ENCODE data around the gene RNF217. TPM values are rescaled to one million over a fixed set of nuclear protein-coding genes. Genes with fewer than 3 reads are reported as not detected.

RNF217 gene
- total and polyA plus RNA-seq, 2 of the 13 experiments (the other 11 are each of a cell fraction or from before 2014, with no cell fraction given): 2.2 to 2.4 TPM

GRCh38 chr6:124947971-124948451, 14.2 kb upstream of the RNF217 start:
- H2AFZ ChIP-seq (ENCODE audit: low read length): no peak overlapping the region
- H3K27ac ChIP-seq (ENCODE audit: extremely low read length, insufficient read depth, low read length): no peak overlapping the region
- FAIRE-seq: no peak

GRCh38 chr6:124949706-124950105, 12.5 kb upstream of the RNF217 start:
- BruUV-seq (replicated peaks): no TSS peak
- H3K4me1 ChIP-seq (ENCODE audit: insufficient read depth, low read length): no peaks in the 10 kb centered on the region
- ChIA-PET CTCF (ENCODE audit: low intra/inter-chr PET ratio, low total read pairs) (no interaction called here), POLR2A (no interaction called here)
- FAIRE-seq (no peak), ATAC-seq (no peak), DNase-seq (ENCODE audit: low spot score) (no peak)
- no peaks in the 10 kb centered on the region for H3K79me2 ChIP-seq (ENCODE audit: insufficient read depth, low read length)
- in situ Hi-C loops (cut with HindIII; ENCODE audit: extremely low pct_ligation_motif_present, low pct_unique_long_range_greater_than_20kb) (no loop called here), intact Hi-C loops (cut with micrococcal nuclease; ENCODE audit: unreplicated experiment) (no loop called here)
- no peaks in the 10 kb centered on the region for H3K36me3 ChIP-seq (replicated peaks in 1 of 2; ENCODE audit: control insufficient read depth in 1 of 2, insufficient read depth in 2 of 2, low read length in 2 of 2)
- no peak overlapping the region for H2AFZ ChIP-seq (ENCODE audit: low read length)
- no peak overlapping the region for H3K9ac ChIP-seq (ENCODE audit: insufficient read depth, low read depth, low read length)
- H3K27ac ChIP-seq (ENCODE audit: extremely low read length, insufficient read depth, low read length): no peak overlapping the region
- WGBS (ENCODE audit: low lambda C conversion rate): 0% methylated on average over 3 of the region's 3 CpGs
- H4K20me1 ChIP-seq (ENCODE audit: insufficient read depth, low read length): no peaks in the 10 kb centered on the region
- no peaks in the 10 kb centered on the region; a peak in 1 of 5 replicates for H3K27me3 ChIP-seq (ENCODE audit: control insufficient read depth in 1 of 2, insufficient read depth in 2 of 2, low read length in 2 of 2)
- H3K4me2 ChIP-seq (ENCODE audit: low read depth, low read length): no peak overlapping the region
- H3K9me3 ChIP-seq (ENCODE audit: low read length): no peaks in the 10 kb centered on the region
- no peak overlapping the region for H3K4me3 ChIP-seq (replicated peaks in 1 of 3; ENCODE audit: insufficient read depth in 1 of 3, low read depth in 2 of 3, low read length in 3 of 3)
- no peak for TF ChIP-seq HDAC2 (CRISPR knock-in tag; IDR thresholded peaks at IDR 0.05)
- TF ChIP-seq ZNF292 (CRISPR knock-in tag; IDR thresholded peaks at IDR 0.05; ENCODE audit: borderline replicate concordance, low read depth): no peak
- TF ChIP-seq NFE2L1 (CRISPR knock-in tag; IDR thresholded peaks at IDR 0.05; ENCODE audit: borderline replicate concordance): no peak
- TF ChIP-seq CREM (IDR thresholded peaks at IDR 0.05): no peak
- no peak for TF ChIP-seq CREM (CRISPR knock-in tag; IDR thresholded peaks at IDR 0.05)
- no peak for TF ChIP-seq RBFOX2 (IDR thresholded peaks at IDR 0.05; ENCODE audit: low read depth, low read length)
- TF ChIP-seq ETV6 (CRISPR knock-in tag; conservative IDR thresholded peaks at IDR 0.05): no peak
- TF ChIP-seq USF2 (IDR thresholded peaks at IDR 0.05; ENCODE audit: low read depth, low read length): no peak
- TF ChIP-seq USF2 (CRISPR knock-in tag; IDR thresholded peaks at IDR 0.05; ENCODE audit: borderline replicate concordance): no peak
- TF ChIP-seq ZNF251 (CRISPR knock-in tag; IDR thresholded peaks at IDR 0.05): no peak
- no peak for TF ChIP-seq ZFP82 (CRISPR knock-in tag; IDR thresholded peaks at IDR 0.05; ENCODE audit: borderline replicate concordance)
- no peak for TF ChIP-seq CCDC6 (CRISPR knock-in tag; IDR thresholded peaks at IDR 0.05)
- no peak for TF ChIP-seq KDM5B (CRISPR knock-in tag; IDR thresholded peaks at IDR 0.05; ENCODE audit: borderline replicate concordance)
- no peak for TF ChIP-seq MBD4 (IDR thresholded peaks at IDR 0.05; ENCODE audit: borderline replicate concordance, low read length)
- TF ChIP-seq SIX4 (CRISPR knock-in tag; IDR thresholded peaks at IDR 0.05): no peak

More at GRCh38 chr6:124947971-124948451, 14.2 kb upstream of the RNF217 start:
- no peaks in the 10 kb centered on the region for H3K9me3 ChIP-seq (ENCODE audit: low read length)
- no peak for ATAC-seq
- H4K20me1 ChIP-seq (ENCODE audit: insufficient read depth, low read length): no peaks in the 10 kb centered on the region
- no peak for DNase-seq (ENCODE audit: low spot score)
- no peak for TF ChIP-seq BRD4 (CRISPR knock-in tag; IDR thresholded peaks at IDR 0.05)
- no peak for TF ChIP-seq ZNF782 (CRISPR knock-in tag; IDR thresholded peaks at IDR 0.05; ENCODE audit: borderline replicate concordance)
- no peak overlapping the region for H3K9ac ChIP-seq (ENCODE audit: insufficient read depth, low read depth, low read length)
- no peaks in the 10 kb centered on the region for H3K79me2 ChIP-seq (ENCODE audit: insufficient read depth, low read length)
- 1% methylated on average over 2 of the region's 2 CpGs for WGBS (ENCODE audit: low lambda C conversion rate)
- H3K4me1 ChIP-seq (ENCODE audit: insufficient read depth, low read length): no peaks in the 10 kb centered on the region
- POLR2A ChIA-PET: no interaction called here
- intact Hi-C loops (cut with micrococcal nuclease; ENCODE audit: unreplicated experiment): no loop called here
- CTCF ChIA-PET (ENCODE audit: low intra/inter-chr PET ratio, low total read pairs): no interaction called here
- no peak overlapping the region for H3K4me2 ChIP-seq (ENCODE audit: low read depth, low read length)
- no TSS peak for BruUV-seq (replicated peaks)
- H3K27me3 ChIP-seq (ENCODE audit: control insufficient read depth in 1 of 2, insufficient read depth in 2 of 2, low read length in 2 of 2): no peaks in the 10 kb centered on the region; a peak in 1 of 5 replicates
- H3K36me3 ChIP-seq (replicated peaks in 1 of 2; ENCODE audit: control insufficient read depth in 1 of 2, insufficient read depth in 2 of 2, low read length in 2 of 2): no peaks in the 10 kb centered on the region
- no peak overlapping the region for H3K4me3 ChIP-seq (replicated peaks in 1 of 3; ENCODE audit: insufficient read depth in 1 of 3, low read depth in 2 of 3, low read length in 3 of 3)
- in situ Hi-C loops (cut with HindIII; ENCODE audit: extremely low pct_ligation_motif_present, low pct_unique_long_range_greater_than_20kb): no loop called here

Measured in HepG2 (cell line).